ENCODE results near the gene DIPK1B. TPM values are rescaled to one million over a fixed set of nuclear protein-coding genes. Genes with fewer than 3 reads are reported as not detected.
A peak's percentile ranks its signal among the peaks of the same experiment; 100 is the strongest.

DIPK1B gene
- total RNA-seq, 1 experiment from 2014 or later, result 1.5 TPM

- DNase-seq (ENCODE audit: low read depth), result no peak
These were observed 8.0 kb downstream of the DIPK1B start for GRCh38 chr9:136720251-136720897.

GRCh38 chr9:136720898-136721338, 8.5 kb downstream of the DIPK1B start:
- no peak for DNase-seq (ENCODE audit: low read depth)

DNA sequence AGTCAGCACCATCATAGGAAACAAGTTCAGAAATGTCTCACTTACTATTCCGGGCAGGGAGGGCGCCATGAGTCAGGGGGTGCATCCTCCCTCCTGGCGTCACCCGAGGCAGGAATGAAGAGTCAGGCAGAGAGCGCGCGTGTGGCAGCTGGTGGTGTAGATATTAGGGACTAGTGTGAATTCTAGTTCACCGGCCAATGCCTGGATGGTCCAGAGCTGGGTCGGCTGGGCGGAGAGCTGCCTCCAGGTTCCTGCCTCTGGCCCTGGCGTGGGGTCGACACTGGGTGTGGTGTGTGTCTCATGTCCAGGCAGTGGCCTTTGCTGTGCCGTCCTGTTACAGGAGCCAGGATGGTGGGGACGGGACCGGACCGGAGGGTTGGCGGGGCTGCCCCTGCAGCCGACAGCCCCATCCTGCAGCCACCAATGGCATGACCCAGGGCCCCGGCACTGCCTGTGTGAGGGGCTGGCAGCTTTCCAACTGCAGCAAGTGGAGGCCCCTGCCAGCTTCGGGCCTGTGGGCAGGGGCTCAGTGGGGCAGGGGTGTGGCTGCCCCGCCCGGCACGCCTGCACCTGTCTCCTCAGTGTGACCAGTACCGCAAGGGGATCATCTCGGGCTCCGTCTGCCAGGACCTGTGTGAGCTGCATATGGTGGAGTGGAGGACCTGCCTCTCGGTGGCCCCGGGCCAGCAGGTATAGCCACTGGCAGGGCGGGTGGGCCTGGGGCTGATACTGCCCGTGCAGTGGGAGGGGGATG, 9.1 kb downstream of the DIPK1B start:
- DNase-seq (ENCODE audit: low read depth), result peak; percentile 57

- no peak for DNase-seq (ENCODE audit: low read depth)
These were observed 10.0 kb downstream of the DIPK1B start for GRCh38 chr9:136722093-136722968.

- no peak for DNase-seq (ENCODE audit: low read depth)
These were observed 10.6 kb downstream of the DIPK1B start for GRCh38 chr9:136722969-136723356.

DNA sequence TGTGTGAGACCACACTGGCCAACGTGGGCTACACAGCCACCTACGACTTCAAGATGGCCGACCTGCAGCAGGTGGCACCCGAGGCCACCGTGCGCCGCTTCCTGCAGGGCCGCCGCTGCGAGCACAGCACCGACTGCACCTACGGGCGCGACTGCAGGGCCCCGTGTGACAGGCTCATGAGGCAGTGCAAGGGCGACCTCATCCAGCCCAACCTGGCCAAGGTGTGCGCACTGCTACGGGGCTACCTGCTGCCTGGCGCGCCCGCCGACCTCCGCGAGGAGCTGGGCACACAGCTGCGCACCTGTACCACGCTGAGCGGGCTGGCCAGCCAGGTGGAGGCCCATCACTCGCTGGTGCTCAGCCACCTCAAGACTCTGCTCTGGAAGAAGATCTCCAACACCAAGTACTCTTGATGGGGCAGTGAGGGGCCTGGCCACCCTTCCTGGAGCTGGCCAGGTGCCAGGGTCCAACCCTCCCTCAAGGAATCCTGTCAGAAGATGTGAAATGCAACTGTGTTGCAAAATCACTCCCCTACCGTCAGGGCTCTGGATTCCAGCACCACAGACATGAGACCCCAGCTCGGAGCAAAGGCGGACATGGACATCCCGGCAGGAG, 11.1 kb downstream of the DIPK1B start:
- DNase-seq (ENCODE audit: low read depth), result no peak

DNA sequence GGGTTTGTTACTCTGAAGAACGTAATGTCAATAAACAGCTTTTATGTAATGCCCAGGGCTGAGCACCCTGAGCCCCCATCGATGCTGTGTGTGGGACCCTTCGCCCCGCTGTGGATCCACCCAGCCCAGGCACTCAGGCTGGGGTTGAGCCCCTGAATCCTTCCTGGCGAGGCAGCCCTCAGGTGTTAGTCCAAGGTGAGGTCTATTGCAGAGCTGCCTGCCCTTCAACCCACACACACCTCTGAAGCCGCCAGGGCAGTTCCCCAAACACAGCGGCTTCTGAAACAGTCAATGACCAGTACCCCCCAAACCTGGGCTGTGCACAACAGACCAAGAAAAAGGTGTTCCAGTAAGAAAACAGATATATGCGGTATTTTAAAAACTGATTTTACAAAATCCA, 11.6 kb downstream of the DIPK1B start:
- DNase-seq (ENCODE audit: low read depth), result no peak

DNA sequence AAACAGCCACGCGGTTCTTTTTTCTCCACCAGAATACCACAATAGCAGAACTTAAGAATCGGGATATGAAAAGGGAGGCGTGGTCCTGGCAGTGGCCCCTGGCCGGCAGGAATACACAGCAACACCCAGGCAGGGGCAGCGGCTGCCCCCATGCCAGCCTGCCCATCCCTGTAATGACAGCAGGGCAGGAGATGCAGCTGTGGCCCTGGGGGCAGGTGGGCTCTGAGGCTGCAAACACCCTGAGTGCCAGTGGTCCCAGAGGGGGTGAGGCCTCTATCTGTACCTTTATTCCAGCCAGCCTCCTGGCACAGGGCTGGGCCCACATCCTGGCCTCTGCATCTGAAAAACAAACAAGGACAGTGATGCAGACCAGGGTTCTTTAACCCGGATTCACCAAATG, 12.4 kb downstream of the DIPK1B start:
- DNase-seq (ENCODE audit: low read depth), result no peak

- no peak for DNase-seq (ENCODE audit: low read depth)
These were observed 13.2 kb downstream of the DIPK1B start for GRCh38 chr9:136725612-136726011.

DNA sequence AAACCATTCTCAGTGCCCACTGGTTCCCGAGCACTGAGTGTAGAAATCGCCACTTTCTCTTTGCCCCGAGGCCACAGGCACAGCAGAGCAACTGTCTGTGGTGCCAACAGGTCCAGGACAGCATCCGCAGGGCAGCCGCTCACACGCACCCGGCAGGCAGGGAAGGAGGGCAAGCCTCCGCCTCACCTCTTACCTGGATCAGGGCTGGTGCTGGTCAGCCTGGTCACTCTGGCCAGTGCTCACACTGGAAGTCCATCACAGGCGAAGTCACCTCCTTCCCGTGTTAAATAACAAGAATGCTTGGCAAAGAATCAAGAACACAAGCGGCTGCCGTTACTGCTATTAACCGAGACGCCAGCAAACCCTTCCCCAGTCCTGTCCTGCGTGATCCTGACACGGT, 13.7 kb downstream of the DIPK1B start:
- no peak for DNase-seq (ENCODE audit: low read depth)

DNA sequence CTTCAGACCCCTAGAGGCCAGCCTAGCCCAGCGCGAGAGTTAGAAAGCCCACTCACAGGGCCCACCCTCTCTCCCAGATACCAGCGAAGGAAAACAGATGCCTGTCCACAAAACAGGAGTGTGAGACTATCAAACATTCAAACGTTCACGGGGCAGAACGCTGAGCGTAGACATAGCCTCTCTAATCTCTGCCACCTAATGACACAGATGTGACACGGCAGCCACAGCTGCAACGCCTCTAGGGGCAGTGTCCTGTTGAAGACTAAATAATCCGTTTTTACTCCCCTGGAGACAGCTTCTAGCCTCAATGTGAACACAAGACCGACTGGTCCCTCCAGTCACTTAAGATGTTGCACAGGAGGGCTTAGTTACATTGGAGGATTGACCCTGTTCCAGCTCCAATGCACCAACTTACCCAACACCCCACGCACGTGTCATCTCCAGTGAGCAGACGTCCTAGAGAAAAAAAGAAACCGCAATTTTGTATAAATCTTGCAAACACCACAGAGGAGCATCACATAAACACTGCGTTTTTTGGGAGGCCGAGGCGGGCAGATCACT, 14.3 kb downstream of the DIPK1B start:
- DNase-seq (ENCODE audit: low read depth), result no peak

- DNase-seq (ENCODE audit: low read depth), result peak; percentile 78
These were observed 15.7 kb downstream of the DIPK1B start for GRCh38 chr9:136728080-136728547.

DNA sequence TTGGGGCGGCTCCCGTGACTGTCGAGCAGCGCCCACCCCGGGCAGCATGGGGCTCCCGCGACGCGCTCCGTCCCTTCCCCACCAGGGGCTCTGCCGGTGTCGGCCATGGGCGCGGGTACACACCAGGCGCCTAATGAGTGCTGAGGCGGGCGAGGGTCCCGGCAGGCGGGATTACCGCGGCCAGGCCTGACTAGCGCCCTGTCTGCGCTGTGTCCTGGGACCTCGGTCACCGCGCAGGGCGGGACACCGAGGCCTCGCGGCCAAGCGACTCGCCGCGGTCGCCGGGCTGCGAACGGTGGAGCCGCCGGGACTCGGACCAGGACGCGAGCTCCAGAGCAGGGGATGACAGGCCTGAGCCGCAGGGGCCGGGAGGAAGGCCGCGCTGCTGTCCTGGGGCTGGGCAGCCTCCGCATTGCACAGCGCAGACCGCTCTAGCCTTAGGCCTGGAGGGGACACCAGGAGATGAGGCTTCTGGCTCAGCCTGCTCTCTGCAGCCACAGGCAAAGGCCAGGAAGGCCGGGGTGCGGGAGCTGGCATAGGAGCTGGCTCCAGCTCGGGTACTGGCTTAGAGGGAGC, 16.3 kb downstream of the DIPK1B start:
- DNase-seq (ENCODE audit: low read depth), result no peak

DNA sequence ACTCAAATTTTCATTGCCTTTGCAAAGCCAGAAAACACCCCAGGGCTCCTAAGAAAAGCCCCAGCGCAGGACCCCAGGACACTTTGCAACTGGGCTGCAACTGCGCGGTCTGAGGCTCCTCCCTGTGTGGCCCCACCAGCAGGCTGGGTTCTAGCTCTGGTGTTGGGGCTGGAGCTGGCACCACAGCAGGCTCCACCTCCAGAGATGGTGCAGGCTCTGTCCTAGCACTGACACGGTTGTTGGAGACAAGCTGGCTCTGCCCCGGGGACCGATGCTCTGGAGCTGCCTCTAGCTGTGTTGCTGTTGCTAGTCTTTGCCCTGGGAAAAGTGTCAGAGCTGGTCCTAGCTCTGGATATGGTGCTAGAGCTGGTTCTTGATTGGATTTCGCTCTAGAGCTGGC, 16.8 kb downstream of the DIPK1B start:
- DNase-seq (ENCODE audit: low read depth), result no peak

- DNase-seq (ENCODE audit: low read depth), result no peak
These were observed 17.6 kb downstream of the DIPK1B start for GRCh38 chr9:136729926-136730325.

- DNase-seq (ENCODE audit: low read depth), result no peak
These were observed 20.2 kb downstream of the DIPK1B start for GRCh38 chr9:136732444-136733178.

GRCh38 chr9:136733611-136734010, 21.2 kb downstream of the DIPK1B start:
- DNase-seq (ENCODE audit: low read depth), result no peak

- DNase-seq (ENCODE audit: low read depth), result no peak
These were observed 22.6 kb downstream of the DIPK1B start for GRCh38 chr9:136734837-136735496.

- DNase-seq (ENCODE audit: low read depth), result no peak
These were observed 23.6 kb downstream of the DIPK1B start for GRCh38 chr9:136735812-136736480.

All from M059J (cell line).